Fibroblast of pulmonary artery (primary cell): ENCODE results near the gene GFOD1.

Experiments used
- DNase-seq: peaks from one replicate; pipeline ENCODE4 v3.0.0-alpha.2; 2010; ENCODE audit warnings: low read depth
- H3K4me3 ChIP-seq: replicated peaks from 2 replicates; pipeline ENCODE4 v1.5.1; 2011; ENCODE audit warnings: low read depth, mild to moderate bottlenecking, control low read depth, low read length, moderate library complexity
- CTCF ChIP-seq: IDR thresholded peaks from 2 replicates; pipeline ENCODE4 v1.5.1; 2011; ENCODE audit warnings: mild to moderate bottlenecking, control low read depth, low read length, inconsistent platforms; ENCODE audit errors: missing control alignments

The GFOD1 gene

GRCh38 chr6:13308332-13308731, 179.1 kb downstream of the GFOD1 start:
- H3K4me3 ChIP-seq = no peak overlapping the region
- no peak for TF ChIP-seq CTCF
- no peak for DNase-seq
